NCI-H2107 (cell line): ENCODE measurements around the gene MYO7A.

ENCODE experiments used
- DNase-seq: peaks from one replicate; lab custom pipeline; 2025; lab: John Stamatoyannopoulos, UW

MYO7A gene

DNA sequence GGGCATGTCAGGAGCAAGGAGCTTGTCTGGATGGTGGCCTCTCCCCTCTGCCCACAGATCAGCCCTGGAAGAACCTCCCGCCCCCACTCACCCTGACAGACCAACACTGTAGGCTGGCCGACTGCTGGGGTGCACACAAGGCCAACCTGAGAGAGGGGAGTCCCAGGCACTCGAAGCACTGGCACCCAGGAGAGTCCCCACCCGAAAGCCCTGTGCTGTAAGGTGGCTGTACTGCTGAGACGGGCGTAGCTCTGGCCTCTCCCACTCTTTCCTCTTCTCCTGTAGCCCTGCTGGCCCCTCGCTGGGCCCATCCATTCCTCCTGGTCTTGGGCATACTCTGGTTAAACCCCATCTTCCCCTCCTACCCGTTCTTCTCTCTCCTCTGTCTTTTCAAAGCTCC lies 39.7 kb downstream of the MYO7A start:
- no peak for DNase-seq

DNA sequence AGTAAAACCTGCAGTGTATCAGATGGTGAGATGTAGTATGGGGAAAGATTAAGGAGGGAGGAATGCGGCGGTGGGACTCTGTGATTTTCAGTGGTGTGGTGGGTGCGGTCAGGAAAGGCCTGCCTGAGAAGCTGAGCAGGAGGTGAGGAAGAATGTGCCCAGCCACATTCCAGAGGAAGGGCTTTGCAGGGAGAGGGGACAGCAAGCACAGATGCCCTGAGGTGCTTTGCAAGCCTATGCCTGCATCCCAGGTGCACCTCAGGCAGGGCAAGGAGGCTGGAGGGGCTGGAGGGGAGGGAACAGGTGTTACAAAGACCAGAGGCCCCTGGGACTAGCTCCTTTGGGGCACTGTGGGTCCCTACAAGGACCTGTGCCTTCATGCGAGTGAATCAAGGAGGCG lies 42.1 kb downstream of the MYO7A start:
- no peak for DNase-seq

DNA sequence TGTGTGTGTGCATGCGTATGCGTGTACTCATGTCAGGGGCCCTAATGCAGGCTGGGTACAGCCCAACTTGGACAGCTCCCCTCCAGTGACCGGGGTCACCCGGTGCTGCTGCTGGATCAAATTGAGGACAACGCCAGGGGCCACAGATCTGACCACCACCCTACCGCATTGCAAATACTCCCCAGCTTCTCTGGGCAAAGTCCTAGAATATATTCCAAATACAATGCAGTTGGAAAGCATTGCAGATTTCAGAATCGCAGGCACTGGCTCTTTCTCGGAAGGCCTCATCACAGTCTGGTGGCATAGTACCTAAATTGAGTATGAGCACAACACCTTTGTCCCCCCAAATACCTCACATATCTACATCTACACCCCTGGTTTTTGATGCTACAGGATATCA lies 43.2 kb downstream of the MYO7A start:
- DNase-seq: no peak

DNA sequence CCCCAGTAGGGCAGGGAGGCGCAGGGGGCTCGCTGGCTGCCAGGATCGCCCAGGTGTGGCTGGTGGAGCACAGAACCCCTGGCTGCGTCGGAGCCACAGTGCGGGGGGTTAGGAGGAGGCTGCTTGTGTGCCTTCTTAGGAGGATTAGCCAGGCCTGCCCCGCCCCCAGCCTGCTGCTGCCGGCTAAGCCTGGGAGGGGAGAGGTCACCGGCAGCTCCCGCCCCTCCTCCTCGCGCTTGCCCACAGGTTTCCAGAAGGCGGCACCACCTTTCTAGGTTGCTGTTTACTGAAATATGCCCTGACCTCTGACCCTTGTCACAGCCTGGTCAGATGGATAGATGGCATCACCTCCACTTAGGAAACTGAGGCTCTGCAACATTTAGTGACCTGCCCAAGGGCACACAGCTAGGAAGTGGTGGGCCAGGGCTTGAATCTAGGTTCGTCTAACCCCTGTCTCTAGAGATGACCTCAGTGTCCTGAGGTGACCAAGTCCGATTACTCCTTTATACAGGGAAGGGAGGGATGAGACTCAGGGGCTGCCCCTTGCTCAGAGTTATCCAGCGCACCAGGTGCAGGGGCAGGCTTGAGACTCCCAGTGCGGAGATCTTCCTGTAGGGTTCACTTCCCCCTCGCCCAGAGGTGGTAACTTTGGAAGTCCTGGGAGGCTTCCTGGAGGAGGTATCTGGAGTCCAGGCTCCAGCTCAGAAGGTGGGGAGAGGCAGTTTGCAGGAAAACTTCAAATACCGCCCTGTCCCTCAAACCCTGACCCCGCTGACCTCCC lies 44.0 kb downstream of the MYO7A start:
- no peak for DNase-seq

DNA sequence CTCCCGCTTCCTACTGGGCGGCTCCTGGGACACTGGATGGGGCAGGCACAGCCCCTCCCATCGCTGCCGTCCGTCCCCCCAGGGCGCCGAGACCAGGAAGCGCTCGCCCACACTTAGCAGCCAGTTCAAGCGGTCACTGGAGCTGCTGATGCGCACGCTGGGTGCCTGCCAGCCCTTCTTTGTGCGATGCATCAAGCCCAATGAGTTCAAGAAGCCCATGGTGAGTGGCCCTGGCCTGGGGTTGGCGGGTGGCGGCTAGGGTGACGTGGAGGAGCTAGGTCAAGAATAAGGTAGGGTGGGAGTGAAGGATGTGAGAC lies 44.6 kb downstream of the MYO7A start:
- DNase-seq: no peak

DNA sequence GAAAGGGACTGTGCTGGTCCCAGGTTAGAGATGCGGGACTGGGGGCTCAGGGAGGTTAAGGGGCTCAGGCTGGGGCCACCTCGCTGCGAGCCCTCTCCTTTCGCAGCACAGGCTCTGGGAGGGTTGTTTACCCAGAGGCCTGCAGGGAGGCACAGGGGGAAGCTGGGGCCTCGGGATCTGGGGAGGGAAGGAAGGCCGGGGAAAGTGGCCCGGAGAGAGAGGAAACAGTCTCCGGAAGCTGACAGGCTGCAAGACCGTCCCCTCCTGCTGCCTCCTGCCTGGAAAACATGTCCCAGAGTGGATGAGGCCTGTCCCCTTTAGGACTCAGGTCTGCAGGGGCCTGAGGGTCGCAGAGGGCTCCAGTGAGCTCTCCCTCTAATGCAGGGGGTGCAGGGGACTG lies 45.4 kb downstream of the MYO7A start:
- DNase-seq: no peak

DNA sequence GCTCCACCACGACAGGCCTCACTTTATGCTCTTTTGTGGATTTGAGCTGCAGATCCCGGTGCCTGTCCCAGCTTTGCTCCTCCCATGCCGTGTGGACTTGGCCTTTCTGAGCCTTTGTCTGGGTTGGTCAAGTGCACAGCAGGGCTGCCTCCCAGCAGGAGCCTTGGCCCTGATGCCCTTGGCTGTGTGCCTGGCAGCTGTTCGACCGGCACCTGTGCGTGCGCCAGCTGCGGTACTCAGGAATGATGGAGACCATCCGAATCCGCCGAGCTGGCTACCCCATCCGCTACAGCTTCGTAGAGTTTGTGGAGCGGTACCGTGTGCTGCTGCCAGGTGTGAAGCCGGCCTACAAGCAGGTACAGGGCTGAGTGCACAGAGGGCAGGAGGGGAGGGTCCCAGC lies 46.5 kb downstream of the MYO7A start:
- no peak for DNase-seq

DNA sequence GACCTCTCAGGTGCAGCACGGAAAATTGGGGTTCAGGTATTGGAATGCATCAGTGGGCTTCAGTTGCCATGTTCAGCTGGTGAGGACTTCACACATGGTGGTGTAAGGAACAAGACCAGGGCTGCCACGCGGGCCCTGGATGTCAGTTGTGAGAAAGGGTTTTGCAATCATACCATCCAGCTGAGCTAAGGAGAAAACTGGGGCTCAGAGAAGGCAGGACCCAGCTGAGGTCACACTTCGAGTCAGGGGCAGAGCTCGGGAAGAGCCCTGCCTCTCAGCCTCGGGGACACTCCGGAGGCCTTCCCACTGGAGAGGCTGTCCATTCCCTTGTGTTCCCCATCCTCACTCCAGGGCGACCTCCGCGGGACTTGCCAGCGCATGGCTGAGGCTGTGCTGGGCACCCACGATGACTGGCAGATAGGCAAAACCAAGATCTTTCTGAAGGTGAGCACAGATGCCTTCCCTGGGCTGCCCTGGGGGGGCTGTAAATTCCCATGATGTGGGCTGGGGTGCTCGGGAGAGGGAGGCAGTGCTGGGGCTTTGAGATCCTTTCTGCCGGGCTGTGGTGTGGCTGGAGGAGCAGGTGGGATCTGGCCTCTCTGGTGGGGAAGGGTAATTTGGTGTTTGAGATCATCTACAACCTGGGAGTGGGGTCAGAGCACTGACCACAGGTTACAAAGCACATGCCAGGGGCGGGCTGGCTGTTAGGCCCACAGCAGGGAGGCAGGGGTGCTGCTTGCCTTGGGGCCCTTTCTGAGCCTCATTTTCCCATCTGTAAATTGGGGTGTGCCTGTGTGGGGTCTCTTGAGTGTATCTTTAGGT lies 47.2 kb downstream of the MYO7A start:
- DNase-seq: no peak

DNA sequence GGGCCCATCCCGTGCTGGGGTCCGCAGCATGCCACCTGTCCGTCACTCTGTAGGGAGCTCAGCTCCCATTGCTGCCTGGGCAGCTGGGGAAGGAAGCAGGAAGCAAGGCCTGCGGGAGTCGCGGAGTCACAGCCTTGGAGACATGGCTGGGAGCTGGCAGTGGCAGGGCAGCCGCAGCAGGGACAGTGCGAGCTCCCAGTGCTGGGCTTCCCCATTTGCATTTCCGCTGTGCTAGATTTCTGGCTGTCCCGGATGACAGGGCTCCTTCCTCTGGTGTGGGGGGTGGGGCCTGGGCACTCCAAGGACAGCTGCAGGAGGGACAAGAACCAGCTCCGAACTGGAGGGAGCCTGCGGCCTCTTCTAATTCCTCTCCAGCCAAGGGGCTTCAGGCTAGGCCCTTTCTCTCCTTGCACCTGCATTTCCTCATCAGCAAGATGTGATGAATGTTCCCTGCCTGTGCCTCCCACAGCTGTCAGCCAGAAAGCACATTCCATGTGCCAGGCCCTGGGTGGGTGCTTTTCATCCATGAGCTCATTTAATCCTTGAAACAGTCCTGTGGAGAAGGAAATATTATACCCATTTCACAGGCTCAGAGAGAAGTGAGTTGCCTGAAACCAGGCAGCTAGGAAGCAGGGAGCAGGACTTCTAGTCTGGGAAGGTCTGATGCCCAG lies 48.0 kb downstream of the MYO7A start:
- DNase-seq: no peak

DNA sequence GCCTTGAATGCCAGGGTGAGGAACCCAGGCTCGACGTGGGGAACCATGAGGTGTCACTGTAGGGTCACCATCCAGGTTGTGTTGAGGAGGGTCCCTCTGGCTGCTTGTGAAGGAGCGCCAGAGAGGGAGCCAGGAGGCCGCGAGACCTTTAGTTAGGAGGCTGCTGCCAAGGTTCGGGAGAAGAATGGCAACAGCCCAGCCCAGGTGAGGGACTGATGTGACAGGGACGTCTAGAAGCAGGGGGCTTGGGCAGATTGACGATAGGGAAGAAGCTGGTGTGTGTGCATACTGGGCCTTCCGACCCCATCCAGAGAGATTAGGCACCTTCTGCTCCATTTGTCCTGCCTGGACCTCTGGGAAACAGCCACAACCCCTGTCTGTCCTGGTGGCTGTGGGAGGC lies 49.0 kb downstream of the MYO7A start:
- DNase-seq: no peak

DNA sequence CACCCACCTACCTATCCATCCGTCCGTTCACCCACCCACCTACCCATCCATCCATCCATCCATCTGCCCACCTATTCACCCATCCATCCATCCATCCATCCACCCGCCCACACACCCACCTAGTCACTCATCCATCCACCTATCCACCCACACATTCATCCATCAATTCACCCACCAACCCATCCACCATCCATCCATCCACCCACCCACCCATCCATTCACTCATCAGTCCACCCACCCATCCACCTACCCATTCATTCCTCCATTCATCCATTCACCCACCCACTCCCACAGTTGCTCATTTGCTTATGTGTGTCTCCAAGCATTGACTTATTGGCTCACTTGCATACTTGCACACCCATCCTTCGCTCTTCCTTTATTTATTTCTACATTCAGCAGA lies 50.1 kb downstream of the MYO7A start:
- DNase-seq: no peak

DNA sequence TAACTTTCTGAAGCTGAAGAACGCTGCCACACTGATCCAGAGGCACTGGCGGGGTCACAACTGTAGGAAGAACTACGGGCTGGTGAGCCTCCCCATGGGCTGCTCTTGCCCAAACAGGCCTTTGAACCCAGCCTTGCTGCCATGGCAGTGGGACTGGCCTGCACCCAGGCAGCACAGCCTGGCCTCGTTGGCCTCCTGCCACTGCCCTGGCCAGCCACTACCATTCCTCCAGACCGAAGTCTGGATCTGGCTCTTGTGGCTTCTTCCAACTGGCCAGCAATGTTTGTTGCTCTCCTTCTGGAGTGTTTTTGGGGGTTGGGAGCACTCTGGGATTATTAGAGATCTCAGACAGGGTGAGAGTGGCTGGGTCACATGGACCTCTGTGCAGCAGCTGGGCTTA lies 51.0 kb downstream of the MYO7A start:
- DNase-seq: no peak

DNA sequence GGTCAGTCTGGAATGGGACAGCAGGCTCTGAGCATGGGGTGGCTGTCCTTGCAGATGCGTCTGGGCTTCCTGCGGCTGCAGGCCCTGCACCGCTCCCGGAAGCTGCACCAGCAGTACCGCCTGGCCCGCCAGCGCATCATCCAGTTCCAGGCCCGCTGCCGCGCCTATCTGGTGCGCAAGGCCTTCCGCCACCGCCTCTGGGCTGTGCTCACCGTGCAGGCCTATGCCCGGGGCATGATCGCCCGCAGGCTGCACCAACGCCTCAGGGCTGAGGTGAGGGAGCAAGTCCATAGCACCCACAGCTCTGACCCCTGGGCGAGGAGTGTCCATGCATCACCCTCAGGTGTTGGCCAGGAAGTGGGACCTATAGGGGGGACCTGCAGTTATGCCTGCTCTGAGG lies 51.6 kb downstream of the MYO7A start:
- no peak for DNase-seq

DNA sequence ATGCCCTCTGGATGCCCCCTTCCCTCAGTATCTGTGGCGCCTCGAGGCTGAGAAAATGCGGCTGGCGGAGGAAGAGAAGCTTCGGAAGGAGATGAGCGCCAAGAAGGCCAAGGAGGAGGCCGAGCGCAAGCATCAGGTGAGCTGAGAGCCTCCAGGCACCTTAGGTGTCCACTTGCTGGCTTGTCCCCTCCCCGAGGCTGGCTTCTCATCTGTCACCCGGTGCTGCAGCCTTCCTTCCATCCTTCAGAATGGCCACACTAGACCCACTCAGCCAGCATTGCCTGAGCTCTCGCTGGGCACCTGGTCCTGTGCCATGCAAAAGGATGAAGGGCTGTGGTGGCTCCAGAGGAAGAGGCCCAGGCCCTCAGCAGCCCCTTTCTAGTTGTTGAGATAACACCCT lies 52.3 kb downstream of the MYO7A start:
- DNase-seq: no peak

DNA sequence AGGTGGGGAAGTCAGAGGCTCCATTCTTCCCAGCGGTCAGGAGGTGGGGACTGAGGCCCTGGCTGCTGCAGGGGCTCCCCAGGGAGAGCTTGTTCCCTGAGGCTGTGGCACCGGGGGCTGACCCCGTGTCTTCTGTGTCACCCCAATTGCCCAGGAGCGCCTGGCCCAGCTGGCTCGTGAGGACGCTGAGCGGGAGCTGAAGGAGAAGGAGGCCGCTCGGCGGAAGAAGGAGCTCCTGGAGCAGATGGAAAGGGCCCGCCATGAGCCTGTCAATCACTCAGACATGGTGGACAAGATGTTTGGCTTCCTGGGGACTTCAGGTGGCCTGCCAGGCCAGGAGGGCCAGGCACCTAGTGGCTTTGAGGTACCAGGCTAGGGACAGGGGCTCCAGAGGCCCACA lies 53.2 kb downstream of the MYO7A start:
- DNase-seq: no peak

DNA sequence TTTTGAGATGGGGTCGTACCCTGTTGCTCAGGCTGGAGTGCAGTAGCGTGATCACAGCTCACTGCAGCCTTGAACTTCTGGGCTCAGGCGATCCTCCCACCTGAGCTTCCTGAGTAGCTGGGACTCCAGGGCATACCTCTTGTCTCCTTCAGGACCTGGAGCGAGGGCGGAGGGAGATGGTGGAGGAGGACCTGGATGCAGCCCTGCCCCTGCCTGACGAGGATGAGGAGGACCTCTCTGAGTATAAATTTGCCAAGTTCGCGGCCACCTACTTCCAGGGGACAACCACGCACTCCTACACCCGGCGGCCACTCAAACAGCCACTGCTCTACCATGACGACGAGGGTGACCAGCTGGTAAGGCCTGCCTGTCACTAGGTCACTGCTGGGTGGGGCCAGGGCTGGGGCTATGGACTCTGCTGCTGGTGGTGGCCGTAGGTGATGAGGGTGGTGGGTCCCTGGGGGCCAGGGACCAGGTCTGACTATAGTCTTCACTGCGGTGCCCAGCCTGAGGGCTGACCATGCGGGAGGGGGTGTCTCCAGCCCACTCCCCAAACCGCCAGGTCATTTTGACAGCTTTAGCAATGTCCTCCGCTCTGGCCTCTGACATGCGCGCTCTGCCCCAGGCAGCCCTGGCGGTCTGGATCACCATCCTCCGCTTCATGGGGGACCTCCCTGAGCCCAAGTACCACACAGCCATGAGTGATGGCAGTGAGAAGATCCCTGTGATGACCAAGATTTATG lies 53.9 kb downstream of the MYO7A start:
- no peak for DNase-seq

DNA sequence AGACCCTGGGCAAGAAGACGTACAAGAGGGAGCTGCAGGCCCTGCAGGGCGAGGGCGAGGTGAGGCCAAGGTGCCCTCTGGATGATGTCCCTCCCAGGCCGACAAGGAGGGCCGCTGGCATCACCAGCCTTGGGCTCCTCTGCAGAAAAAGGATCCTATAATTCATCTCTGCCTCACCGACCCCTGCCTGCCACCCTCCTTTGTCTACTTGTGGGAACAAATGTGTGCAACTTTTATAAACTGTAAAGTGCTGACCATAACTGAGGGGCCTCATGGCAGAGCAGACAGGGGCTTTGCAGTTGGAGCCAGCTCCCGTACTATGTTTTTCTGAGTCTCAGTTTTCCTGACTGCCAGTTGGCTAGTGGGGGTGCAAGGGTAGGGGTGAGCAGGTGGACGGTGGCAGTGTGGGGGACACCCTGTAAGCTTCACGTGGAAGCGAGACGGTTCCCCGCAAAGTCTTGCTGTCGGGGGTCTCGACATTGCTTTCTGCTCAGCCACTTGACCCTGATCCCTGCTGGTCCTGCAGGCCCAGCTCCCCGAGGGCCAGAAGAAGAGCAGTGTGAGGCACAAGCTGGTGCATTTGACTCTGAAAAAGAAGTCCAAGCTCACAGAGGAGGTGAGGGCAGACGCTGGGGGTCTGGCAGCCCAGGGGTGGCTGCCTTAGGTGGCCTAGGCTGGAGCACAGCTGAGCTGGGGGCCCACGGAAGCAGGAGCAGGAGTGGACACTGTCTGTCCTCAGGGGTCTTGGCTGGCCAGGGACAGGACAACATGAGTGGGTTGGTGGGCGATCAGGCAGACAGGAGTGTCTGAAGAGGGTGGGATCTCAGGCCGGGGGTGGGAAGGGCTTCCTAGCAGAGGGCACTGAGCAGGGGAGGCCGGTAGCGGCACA lies 54.7 kb downstream of the MYO7A start:
- DNase-seq: no peak

DNA sequence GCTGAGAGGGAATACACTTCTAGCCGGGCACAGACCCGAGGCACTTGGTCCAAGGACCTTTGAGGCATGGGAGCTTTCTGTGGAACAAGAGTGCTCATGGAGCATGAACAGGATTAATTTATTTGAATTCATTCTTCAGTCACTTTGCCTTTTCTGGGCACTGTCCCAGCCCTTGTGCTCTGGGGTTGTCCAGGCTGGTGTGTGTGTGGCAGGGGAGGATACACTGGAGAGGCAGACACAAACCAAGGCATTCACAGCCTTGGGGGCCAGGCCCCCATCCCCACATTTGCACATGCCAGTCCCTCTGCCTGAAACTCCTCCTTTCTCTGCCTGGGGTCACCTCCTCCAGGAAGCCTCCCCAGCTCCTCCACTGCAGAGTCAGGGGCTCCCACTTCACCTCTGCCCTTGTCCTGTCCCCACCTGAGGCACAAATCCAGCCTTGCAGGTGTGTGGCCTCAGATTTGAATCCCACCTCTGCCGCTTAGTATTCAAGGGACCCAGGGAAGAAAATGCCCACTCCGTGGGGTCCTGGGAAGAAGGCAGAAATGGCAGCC lies 55.5 kb downstream of the MYO7A start:
- DNase-seq: no peak

DNA sequence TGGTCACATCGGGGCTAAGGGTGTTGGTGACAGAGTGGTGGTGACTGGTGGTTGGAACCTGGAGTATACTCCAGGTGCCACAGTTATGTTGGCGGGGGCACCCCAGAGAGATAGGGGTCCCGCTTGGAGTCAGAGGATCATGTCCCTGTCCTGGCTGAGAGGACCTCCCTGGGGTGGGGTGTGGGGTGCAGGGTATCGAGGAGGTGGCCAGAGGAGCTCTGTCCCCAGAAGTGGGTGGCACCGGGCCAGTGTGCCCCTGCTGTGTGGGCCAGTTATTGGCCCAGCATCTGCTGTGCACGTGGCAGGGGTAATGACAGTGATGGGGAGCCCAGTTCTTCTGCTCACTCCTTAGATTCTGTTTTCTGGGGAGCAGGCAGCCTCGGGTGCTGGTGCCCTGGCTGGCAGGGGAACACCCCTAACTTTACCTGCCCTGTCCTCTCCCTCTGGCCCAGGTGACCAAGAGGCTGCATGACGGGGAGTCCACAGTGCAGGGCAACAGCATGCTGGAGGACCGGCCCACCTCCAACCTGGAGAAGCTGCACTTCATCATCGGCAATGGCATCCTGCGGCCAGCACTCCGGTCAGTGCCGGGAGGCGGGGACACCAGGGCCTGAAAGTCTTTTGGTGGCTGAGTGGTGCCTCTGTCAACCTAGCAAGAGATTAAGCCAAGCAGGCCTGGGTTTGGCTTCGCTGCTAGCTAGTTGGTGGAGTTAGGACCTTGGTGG lies 56.3 kb downstream of the MYO7A start:
- DNase-seq: no peak

DNA sequence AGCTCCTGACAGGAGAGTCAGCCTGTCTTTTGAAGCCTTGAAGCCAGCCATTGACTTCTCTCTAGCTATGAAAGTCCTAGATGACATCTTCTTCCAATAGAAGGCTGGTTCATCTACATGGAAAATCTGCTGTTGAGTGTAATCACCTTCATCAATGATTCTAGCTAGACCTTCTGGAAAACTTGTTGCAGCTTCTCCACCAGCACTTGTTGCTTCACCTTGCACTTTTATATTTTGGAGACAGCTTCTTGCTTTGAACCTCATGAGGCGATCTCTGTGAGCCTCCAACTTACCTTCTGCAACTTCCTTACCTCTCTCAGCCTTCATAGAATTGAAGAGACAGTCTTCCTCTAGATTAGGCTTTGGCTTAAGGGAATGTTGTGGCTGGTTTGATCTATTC lies 58.3 kb downstream of the MYO7A start:
- no peak for DNase-seq
